Measurements from ENCODE around the gene SLC38A9.

Gene SLC38A9

GRCh38 chr5:55585206-55585610 is 126.9 kb downstream of the SLC38A9 start:
- in situ Hi-C loops (cut with MboI; ENCODE audit: low pct_unique_long_range_greater_than_20kb, low sequenced_read_pairs, unreplicated experiment): no loop called here
- DNase-seq (ENCODE audit: low spot score): no peak
- TF ChIP-seq, protein P1, sequence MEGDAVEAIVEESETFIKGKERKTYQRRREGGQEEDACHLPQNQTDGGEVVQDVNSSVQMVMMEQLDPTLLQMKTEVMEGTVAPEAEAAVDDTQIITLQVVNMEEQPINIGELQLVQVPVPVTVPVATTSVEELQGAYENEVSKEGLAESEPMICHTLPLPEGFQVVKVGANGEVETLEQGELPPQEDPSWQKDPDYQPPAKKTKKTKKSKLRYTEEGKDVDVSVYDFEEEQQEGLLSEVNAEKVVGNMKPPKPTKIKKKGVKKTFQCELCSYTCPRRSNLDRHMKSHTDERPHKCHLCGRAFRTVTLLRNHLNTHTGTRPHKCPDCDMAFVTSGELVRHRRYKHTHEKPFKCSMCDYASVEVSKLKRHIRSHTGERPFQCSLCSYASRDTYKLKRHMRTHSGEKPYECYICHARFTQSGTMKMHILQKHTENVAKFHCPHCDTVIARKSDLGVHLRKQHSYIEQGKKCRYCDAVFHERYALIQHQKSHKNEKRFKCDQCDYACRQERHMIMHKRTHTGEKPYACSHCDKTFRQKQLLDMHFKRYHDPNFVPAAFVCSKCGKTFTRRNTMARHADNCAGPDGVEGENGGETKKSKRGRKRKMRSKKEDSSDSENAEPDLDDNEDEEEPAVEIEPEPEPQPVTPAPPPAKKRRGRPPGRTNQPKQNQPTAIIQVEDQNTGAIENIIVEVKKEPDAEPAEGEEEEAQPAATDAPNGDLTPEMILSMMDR (IDR thresholded peaks at IDR 0.05; ENCODE audit: extremely low read depth, insufficient read depth, missing control alignments): no peak

GRCh38 chr5:55584398-55585205 is 127.5 kb downstream of the SLC38A9 start:
- in situ Hi-C loops (cut with MboI; ENCODE audit: low pct_unique_long_range_greater_than_20kb, low sequenced_read_pairs, unreplicated experiment): no loop called here

GRCh38 chr5:55583578-55583977 is 128.5 kb downstream of the SLC38A9 start:
- in situ Hi-C loops (cut with MboI; ENCODE audit: low pct_unique_long_range_greater_than_20kb, low sequenced_read_pairs, unreplicated experiment): no loop called here
- no peak for DNase-seq (ENCODE audit: low spot score)
- TF ChIP-seq, protein P1 (IDR thresholded peaks at IDR 0.05; ENCODE audit: extremely low read depth, insufficient read depth, missing control alignments): no peak

More at GRCh38 chr5:55584398-55585205, 127.5 kb downstream of the SLC38A9 start:
- no peak for DNase-seq (ENCODE audit: low spot score)
- TF ChIP-seq, protein P1 (IDR thresholded peaks at IDR 0.05; ENCODE audit: extremely low read depth, insufficient read depth, missing control alignments): no peak

GRCh38 chr5:55582256-55582655 is 129.9 kb downstream of the SLC38A9 start:
- in situ Hi-C loops (cut with MboI; ENCODE audit: low pct_unique_long_range_greater_than_20kb, low sequenced_read_pairs, unreplicated experiment): no loop called here
- TF ChIP-seq, protein P1 (IDR thresholded peaks at IDR 0.05; ENCODE audit: extremely low read depth, insufficient read depth, missing control alignments): no peak
- peak; percentile 27 for DNase-seq (ENCODE audit: low spot score)

GRCh38 chr5:55580042-55580441 is 132.1 kb downstream of the SLC38A9 start:
- TF ChIP-seq, protein P1 (IDR thresholded peaks at IDR 0.05; ENCODE audit: extremely low read depth, insufficient read depth, missing control alignments): no peak
- in situ Hi-C loops (cut with MboI; ENCODE audit: low pct_unique_long_range_greater_than_20kb, low sequenced_read_pairs, unreplicated experiment): no loop called here
- DNase-seq (ENCODE audit: low spot score): no peak

DNA sequence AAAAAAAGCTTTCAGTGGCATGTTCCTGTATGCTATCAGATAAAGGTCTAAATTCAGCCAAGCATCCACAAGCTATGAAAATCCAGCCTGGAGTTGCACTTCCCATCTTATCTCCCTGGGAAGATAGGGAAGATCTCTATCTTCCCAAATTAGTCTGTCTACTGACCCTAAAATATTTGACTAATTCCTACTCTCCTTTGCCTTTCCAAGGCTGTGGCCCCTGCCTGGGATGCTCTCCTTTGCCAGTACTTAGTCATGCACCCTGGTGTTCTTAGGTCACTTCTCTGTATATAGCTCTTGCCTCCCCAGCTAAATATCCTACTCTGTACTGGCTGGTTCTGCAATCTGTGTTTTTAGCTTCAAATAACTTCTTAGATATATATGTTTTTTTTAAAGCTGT is 133.4 kb downstream of the SLC38A9 start:
- in situ Hi-C loops (cut with MboI; ENCODE audit: low pct_unique_long_range_greater_than_20kb, low sequenced_read_pairs, unreplicated experiment): no loop called here
- TF ChIP-seq, protein P1 (IDR thresholded peaks at IDR 0.05; ENCODE audit: extremely low read depth, insufficient read depth, missing control alignments): no peak
- DNase-seq (ENCODE audit: low spot score): no peak

Data from GM13977 (cell line).